NCI-H1105 treated with DMSO at 0.1 percent for 48 hours (cell line): ENCODE results near the gene PRR33.
"Not testable (repeated sequence)": the region's sequence is repeated elsewhere in the genome, so short reads cannot be mapped to it uniquely, and the experiment has no call there.

Experiments
- DNase-seq: peaks from one replicate; lab custom pipeline; 2025; lab: John Stamatoyannopoulos, UW

The PRR33 gene

DNA sequence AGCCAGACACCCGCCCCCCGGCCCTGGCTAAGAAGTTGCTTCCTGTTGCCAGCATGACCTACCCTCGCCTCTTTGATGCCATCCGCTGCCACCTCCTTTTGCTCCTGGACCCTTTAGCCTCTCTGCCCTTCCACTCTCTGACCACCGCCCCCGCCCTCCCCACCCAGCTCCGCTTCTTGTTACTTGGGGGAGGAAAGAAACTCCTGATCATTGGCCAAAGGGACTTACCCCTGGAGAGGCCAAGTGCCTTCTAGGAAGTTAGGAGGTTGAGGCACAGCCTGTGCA, at the start of gene PRR33:
Gene PRR33 (minus strand): TSS at position 65 of the 285 bp plus-strand sequence. CDS start 1,311 bp downstream, outside the sequence.
- DNase-seq: no peak

DNA sequence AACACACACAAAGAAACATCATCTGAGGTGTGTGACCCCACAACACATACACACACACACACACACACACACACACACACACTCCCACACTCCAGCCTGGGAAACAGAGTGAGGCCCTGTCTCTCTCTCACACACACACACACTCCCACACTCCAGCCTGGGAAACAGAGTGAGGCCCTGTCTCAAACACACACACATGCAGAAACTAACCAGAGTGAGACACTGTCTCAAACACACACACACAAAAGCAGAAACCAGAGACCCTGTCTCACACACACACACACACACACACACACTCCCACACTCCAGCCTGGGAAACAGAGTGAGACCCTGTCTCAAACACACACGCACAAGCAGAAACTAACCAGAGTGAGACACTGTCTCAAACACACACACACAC, 48.1 kb upstream of the PRR33 start:
- DNase-seq: not testable (repeated sequence)

DNA sequence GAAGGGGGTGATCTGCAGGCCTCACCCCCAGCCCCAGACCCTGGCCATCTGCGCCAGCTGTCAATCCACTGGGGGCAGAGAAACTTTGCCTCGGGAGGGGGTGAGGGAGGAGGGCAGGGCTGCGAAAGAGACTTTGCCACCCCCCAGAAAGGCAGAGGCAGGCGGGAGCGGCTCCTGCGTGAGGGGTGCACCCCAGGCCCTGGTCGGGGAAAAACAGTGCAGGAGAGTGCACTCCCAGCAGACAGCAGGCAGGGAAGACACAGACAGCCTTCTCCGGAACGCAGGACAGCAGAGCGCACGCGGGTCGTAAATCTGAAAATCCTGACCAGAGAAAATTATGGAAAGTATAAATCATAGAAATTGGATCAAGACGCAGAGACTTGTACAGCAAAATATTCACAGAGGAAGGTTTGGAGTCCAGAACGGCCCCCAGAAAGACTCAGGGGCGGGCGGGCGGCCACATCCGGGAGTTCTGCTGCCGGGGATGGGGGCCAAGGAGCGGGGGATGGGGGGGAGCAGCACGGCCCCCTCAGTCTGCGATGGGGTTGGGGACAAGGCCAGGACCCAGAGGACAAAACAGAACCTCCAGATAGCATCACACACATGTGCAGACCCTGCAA, 47.4 kb upstream of the PRR33 start:
- DNase-seq: no peak

- no peak for DNase-seq
Measured at GRCh38 chr11:1938343-1939005, 46.8 kb upstream of the PRR33 start.

- no peak for DNase-seq
Measured at GRCh38 chr11:1937616-1938342, 46.1 kb upstream of the PRR33 start.

- no peak for DNase-seq
Measured at GRCh38 chr11:1936781-1937615, 45.3 kb upstream of the PRR33 start.

- DNase-seq: no peak
Measured at GRCh38 chr11:1936072-1936780, 44.5 kb upstream of the PRR33 start.

DNA sequence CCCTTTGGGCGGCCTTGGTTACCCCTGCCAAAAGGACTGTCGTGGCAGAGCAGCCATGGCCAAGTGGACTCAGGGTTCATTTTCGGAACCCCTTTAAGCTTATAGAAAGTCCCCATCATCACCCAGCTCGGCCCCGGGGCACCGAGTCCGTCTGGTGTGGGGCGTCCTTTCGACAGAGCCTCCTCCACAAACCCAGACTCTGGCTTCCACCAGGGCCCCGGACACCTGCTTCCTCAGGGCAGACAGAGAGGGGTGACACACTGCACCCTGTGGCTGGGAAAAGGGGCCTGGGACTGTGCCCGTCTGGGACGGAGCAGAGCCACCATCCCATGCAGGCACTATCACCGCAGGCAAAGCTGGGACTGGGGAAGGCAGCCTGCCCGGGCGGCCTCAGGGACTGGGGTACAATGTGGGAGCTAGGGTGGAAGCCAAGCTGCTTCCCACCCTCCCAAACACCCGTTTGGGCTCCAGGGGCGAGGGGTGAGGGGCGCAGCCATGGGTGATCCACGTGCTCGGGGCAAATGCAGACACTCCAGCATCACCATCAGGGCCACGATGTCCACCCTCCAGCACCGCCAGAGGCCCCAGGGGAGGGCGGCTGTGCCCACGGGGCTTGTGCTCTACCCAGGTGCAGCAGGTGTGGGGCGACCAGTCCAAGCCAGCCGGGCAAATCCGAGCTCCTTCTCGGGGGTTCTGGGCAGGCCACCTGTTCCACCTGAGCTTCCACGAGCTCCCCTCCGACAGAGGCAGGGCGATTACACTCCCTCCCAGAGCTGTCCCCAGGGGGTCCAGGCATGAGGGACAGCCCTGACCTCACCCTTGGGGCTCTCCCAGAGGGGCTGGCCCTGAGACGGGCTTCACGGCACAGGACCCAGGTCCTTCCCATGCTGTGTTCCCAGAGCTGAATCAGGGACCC, 43.7 kb upstream of the PRR33 start:
- no peak for DNase-seq

GRCh38 chr11:1934335-1935155, 42.9 kb upstream of the PRR33 start:
- no peak for DNase-seq

- DNase-seq: no peak
Measured at GRCh38 chr11:1933416-1934334, 42.0 kb upstream of the PRR33 start.

DNA sequence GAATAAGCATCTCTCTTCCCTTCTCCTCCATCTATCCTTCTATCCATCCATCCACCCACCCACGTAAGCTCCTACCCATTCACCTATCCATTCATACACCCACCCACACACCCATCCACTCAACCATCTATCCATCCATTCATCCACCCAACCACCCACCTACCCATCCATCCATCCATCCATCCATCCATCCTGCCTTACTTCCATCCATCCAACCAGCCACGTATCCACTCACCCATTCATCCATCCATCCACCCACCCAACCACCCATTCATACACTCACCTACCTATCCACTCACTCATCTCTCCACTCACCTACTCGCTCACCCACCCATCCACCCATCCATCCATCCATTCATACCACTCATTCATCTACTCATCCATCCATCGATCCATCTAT, 41.0 kb upstream of the PRR33 start:
- no peak for DNase-seq

- no peak for DNase-seq
Measured at GRCh38 chr11:1932105-1932480, 40.4 kb upstream of the PRR33 start.

- no peak for DNase-seq
Measured at GRCh38 chr11:1931341-1932104, 39.8 kb upstream of the PRR33 start.

GRCh38 chr11:1930462-1930830, 38.8 kb upstream of the PRR33 start:
- DNase-seq: no peak

- no peak for DNase-seq
Measured at GRCh38 chr11:1929621-1930461, 38.1 kb upstream of the PRR33 start.

DNA sequence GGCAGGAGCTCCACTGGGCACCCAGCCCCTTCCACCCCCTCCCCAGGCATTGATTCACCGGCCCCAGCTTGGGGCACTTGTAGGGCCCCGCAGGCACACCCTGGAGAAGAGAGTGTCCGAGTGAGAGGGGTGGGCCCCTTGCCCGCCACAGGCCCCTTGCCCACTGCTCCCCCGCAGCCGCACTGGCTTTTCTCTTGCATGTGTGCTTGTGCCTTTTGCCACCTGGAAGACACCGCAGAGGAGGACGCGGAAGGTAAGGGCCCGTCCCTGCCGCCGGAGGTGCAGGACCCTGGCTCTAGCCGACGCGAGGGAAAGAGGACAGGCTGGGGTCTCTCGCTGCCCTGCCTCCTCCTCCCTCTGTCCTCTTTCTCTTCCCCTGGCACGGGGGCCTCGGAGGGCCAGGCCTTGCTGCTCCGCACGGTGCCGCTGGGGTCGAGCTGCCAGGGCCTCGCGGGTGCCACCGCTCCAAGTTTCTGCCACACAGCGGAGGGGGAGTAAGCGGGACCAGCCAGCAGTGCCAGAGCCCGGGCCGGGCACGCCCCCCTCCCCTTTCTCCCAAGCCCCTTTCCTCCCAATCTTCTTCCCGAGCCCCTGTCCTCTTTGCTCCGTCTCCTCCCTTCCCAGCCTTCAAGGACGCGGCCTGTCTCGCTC, 37.3 kb upstream of the PRR33 start:
- DNase-seq: no peak

DNA sequence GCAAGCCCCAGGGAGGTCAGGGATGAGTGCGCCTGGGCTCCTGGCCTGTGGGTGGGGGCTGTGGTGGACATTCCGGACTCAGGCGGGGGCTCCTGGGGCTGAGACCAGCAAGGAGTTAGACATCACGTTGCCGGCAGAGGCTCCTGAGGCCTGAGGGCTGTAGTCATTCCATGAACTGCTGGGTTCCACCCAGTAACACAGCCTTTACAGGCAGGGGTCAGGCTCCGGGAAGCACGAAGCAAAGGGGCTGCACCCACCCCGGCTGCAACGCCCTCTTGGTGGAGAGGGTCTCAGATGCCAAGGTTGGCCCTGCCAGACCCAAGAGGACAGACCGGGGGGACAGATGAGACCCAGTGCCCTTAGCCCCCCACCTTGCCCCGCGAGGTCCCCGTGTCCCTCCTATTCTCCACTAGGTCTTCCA, 36.8 kb upstream of the PRR33 start:
- no peak for DNase-seq
